SHP77 treated with DMSO at 0.1 percent for 48 hours (cell line): ENCODE measurements around the gene CLDN5.
"Not testable (repeated sequence)": the region's sequence is repeated elsewhere in the genome, so short reads cannot be mapped to it uniquely, and the experiment has no call there.

Experiments
- DNase-seq: peaks from one replicate; lab custom pipeline; 2025; lab: John Stamatoyannopoulos, UW

The CLDN5 gene

GRCh38 chr22:19548427-19548826 lies 24.2 kb upstream of the CLDN5 start:
- DNase-seq: not testable (repeated sequence)

- no peak for DNase-seq
Observed at GRCh38 chr22:19547620-19548019, 23.4 kb upstream of the CLDN5 start.

- no peak for DNase-seq
Observed at GRCh38 chr22:19546680-19547079, 22.5 kb upstream of the CLDN5 start.

GRCh38 chr22:19545935-19546207 lies 21.7 kb upstream of the CLDN5 start:
- DNase-seq: no peak

GRCh38 chr22:19543970-19544708 lies 19.9 kb upstream of the CLDN5 start:
- DNase-seq: no peak

DNA sequence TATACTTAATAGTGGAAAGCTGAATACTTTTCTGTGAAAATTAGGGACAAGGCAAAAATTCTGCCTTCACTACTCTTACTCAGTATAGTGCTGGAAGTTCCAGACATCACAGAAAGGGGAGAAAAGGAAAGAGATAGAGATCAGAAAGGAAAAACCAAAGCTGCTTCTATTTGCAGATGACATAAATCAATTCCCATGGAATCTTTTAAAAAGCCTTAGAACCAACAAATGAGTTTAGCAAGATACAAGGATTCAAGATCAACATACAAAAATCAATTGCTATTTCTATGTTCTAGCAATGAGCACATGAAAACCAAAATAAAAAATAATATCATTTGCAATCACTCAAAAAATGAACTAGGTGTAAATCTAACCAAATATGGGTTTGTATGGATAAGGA lies 16.2 kb upstream of the CLDN5 start:
- DNase-seq: no peak

- DNase-seq: no peak
Observed at GRCh38 chr22:19537941-19538488, 13.8 kb upstream of the CLDN5 start.

DNA sequence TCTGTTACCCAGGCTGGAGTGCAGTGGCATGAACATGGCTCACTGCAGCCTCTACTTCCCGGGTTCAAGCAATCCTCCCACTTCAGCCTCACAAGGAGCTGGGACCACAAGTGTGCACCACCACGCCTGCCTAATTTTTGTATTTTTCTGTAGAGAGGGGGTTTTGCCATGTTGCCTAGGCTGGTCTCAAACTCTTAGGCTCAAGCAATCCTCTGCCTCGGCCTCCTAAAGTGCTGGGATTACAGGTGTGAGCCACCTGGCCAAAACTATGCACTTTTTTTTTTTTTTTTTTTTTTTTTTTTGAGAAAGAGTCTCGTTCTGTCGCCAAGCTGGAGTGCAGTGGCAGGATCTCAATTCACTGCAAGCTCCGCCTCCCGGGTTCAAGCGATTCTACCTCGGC lies 12.4 kb upstream of the CLDN5 start:
- DNase-seq: no peak

GRCh38 chr22:19535001-19535400 lies 10.8 kb upstream of the CLDN5 start:
- no peak for DNase-seq

GRCh38 chr22:19533857-19534256 lies 9.6 kb upstream of the CLDN5 start:
- no peak for DNase-seq

GRCh38 chr22:19533049-19533626 lies 8.9 kb upstream of the CLDN5 start:
- DNase-seq: no peak

DNA sequence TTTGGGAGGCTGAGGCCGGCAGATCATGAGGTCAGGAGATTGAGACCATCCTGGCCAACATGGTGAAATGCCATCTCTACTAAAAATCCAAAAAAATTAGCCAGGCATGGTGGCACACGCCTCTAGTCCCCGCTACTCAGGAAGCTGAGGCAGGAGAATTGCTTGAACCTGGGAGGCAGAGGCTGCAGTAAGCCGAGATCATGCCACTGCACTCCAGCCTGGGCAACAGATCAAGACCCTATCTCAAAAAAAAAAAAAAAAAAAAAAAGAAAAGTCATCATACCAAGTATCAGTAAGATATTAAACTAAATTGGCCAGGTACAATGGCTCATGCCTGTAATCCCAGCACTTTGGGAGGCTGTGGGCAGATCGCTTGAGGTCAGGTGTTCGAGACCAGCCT lies 7.1 kb upstream of the CLDN5 start:
- not testable (repeated sequence) for DNase-seq

DNA sequence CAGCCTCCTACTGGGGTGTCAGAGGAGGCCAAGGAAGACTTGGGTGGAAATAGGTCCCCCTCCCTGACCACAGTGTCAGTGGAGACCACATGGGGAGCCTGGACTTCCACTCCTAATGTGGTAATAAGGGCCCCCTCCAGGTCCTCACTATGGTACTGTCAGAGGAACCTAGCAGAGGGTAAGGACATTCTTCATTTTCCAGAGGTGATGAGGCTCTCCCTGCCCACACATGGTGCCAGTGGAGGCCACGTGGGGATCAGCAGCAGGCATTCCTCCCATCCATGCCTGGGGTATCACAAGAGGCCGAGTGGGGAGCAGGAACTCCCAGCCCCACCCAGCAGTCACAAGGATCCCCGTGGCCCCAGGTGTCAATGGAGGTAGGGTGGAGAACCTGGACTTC lies 6.5 kb upstream of the CLDN5 start:
- no peak for DNase-seq

DNA sequence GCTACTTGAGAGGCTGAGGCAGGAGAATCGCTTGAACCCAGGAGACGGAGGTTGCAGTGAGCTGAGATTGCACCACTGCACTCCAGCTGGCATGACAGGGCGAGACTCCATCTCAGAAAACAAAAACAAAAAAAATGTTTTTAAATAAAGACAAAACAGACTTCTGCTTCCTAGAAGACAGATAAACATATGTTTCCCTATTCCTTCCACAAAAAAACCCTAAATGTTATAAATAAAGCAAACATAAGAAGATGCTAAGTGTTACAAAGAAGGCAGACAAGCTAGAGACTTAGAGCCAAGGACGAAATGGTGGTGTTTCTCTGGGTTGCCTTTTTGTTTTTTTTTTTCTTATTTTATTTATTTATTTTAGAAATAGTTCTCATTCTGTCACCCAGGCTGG lies 5.6 kb upstream of the CLDN5 start:
- DNase-seq: no peak

GRCh38 chr22:19527861-19528417 lies 3.7 kb upstream of the CLDN5 start:
- no peak for DNase-seq

- DNase-seq: peak; percentile 3
Observed at GRCh38 chr22:19527321-19527721, 3.1 kb upstream of the CLDN5 start.

DNA sequence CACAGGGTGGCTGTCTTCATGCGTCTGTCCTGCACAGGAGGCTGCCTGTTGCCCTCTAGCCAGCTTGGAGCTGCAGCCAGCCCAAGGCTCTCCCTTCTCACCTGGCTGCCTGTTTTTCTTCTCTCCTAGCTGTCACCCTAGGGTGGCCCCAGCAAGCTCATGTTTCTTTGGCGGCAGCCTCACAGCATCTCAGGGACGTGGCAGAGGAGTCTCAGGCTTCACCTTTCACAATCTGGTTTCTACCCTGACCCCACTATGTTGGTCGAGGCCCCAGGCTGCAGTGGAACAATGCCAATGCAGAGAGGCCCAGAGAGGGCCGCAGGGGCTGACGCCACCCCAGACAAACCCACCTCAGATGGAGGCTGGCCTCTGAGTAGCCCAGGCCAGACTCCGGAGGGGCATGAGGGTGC lies 2.5 kb upstream of the CLDN5 start:
- no peak for DNase-seq

DNA sequence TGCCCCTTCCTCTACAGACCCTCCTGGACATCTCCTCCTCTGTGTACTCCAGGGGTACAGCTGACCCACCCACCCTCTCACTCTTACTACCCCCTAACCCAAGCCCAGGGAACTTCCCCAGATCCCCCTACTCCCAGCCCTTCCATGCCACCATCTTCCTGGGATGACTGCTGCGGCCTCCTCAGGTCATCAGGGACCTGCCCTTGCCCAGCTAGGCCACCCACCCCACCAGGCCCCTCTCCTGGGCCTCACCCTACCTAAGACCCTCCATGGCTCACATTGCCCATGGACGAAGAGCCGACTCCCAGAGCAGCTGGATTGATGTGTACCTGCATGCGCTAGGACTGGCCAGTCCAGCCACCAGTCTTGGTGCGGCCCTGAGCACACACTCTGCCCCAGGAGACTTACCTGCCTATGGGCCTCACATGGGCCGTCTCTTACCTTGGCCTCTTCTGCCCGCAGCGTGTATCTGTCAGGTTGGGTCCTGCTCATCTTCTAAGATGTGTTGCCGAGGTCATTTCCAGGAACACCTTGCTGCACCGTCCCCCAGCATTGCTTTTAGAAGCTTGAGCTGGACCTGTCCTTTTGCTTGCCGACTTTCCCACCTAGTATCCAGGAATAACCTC lies 2.0 kb upstream of the CLDN5 start:
- DNase-seq: no peak

- DNase-seq: no peak
Observed at GRCh38 chr22:19525666-19526065, 1.5 kb upstream of the CLDN5 start.

GRCh38 chr22:19525116-19525660 lies 978 bp upstream of the CLDN5 start:
- DNase-seq: no peak

DNA sequence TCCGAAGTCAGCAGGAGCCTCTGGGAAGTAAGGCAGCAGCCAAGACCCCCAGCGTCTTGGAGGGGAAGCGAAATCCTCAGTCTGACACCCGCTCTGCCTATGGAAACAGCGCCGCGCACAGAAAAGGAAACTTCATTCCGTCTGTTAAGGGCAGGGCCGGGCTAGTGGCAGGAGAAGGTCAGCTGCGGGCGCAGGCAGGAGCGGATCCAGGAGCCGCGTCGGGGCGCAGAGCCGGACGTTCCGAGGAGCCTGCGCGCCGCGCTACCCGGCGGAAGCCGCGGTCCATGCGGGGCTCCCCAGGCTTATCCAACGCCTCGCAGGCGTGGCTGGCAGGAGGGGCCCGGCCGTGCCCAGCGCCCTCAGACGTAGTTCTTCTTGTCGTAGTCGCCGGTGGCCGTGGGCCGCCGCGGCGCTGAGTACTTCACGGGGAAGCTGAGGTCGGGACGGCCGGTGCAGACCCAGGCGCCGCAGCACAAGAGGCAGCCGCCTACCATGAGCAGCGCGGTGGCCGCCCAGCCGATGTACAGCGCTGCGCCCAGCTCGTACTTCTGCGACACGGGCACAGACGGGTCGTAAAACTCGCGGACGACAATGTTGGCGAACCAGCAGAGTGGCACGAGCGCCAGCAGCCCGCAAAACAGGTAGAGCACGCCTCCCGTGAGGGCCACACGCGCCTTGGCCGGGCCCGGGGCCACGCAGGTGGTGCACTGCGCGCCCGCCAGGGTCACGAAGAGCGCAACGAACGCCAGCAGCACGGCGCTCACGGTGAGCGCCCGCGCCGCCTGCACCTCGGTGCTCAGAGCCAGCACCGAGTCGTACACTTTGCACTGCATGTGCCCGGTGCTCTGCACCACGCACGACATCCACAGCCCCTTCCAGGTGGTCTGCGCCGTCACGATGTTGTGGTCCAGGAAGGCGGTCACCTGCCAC lies 705 bp downstream of the CLDN5 start:
- DNase-seq: no peak

DNA sequence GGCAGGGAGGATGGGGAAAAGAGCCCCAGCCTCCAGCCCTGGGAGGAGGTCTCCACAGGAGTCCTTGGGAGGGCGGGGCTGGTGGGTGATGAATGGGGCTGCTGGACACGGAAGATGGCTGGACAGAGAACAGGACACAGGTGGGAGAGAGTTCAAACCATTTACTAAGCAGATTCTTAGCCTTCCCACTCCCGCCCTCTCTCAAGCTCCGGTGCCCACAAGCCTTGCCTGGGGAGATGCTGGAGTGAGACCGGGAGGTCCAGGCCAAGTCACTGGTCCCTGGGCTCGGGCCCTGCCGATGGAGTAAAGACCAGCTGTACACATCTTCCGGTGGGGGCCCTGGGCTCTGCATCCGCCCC lies 1.4 kb downstream of the CLDN5 start:
- DNase-seq: no peak
